ENCODE measurements around the gene CARNS1.

DNA sequence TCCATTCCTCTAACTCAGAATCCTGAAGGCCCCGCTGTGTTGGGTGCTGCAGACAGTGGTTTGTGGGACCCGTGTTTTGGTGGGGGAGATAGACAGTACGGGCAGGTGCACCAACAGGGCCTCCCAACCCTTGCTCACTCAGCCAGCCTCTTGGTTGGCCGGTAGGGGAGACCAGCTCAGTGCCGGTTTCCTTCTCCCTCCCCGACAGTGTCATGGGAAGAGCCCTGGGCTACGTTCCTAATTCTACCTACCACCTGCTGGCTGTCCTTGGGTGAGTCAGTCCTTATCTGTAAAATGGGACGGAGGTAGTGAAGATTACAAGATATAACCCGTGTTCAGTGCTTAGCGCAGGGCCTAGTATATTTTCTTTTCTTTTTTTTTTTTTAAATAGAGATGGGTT lies 47.7 kb downstream of the CARNS1 start:
- TF ChIP-seq, protein P1, sequence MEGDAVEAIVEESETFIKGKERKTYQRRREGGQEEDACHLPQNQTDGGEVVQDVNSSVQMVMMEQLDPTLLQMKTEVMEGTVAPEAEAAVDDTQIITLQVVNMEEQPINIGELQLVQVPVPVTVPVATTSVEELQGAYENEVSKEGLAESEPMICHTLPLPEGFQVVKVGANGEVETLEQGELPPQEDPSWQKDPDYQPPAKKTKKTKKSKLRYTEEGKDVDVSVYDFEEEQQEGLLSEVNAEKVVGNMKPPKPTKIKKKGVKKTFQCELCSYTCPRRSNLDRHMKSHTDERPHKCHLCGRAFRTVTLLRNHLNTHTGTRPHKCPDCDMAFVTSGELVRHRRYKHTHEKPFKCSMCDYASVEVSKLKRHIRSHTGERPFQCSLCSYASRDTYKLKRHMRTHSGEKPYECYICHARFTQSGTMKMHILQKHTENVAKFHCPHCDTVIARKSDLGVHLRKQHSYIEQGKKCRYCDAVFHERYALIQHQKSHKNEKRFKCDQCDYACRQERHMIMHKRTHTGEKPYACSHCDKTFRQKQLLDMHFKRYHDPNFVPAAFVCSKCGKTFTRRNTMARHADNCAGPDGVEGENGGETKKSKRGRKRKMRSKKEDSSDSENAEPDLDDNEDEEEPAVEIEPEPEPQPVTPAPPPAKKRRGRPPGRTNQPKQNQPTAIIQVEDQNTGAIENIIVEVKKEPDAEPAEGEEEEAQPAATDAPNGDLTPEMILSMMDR (conservative IDR thresholded peaks at IDR 0.05), result no peak
- no peak for TF ChIP-seq ZFX (IDR thresholded peaks at IDR 0.05)
